ENCODE measurements around the gene MPL.

Gene MPL

DNA sequence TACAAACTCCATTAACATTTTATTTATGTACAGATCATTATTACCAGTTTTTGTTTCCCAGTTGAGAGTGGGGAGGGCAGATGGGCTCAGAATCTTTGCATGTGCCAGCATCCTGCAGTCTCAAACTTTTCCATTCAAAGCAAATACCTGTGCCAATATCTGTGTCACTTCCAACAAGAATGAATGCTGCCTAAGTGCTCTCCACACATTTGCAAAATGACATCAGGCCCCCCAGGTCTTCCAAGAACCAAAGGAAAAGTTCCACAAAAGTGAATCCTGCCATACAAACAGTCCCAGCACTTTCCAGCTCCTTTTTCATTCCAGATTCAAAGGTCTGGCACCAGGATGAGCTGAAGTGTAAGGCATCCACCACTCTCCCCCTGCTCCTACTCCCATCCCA lies 38.5 kb upstream of the MPL start:
- Histone ChIP-seq H3K27ac (ENCODE audit: low read depth, low read length) (no peak overlapping the region), H3K27me3 (ENCODE audit: control insufficient read depth, insufficient read depth, low read length) (no peaks in the 10 kb centered on the region), H3K4me3 (ENCODE audit: low read depth, low read length) (no peak overlapping the region), H3K9ac (ENCODE audit: low read length) (no peak overlapping the region), H3K4me1 (ENCODE audit: control insufficient read depth, insufficient read depth, low read length) (peaks cover 35% of the 10 kb centered on the region), H3K9me3 (ENCODE audit: control insufficient read depth, insufficient read depth, low read depth, low read length) (no peaks in the 10 kb centered on the region), H3K36me3 (ENCODE audit: control insufficient read depth, insufficient read depth, low read length) (no peaks in the 10 kb centered on the region)

DNA sequence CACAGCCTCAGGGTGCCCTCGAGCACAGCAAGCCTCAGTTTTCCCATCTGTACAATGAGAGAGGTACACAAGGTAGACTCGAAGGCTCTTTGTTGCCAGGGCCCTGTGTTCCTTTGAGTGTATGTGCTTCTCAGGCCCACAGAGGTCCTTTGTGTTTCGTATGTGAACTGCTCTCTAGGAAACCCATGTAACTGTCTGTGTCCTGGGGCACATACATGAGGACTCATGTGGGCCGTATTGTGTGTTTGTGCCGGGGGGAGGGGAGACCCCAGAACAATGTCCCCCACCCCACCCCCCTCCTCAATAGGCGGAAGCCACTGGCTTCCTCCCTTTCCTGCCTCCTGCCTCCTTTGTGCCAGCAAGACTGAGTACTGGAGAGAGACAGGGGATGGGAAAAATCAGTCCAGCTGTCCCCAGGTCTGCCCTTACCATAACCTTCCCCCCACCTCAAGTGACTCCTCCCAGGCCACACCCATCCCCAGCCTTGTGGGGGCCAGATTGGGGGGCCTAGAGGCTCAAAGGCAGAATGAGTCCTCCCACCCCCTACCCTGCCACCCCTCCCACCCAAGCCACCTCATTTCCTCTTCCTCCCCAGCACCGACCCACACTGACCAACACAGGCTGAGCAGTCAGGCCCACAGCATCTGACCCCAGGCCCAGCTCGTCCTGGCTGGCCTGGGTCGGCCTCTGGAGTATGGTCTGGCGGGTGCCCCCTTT lies 37.1 kb upstream of the MPL start, which contains the start of gene TIE1:
TIE1 (plus strand) TSS at position 605 of the 717 bp plus-strand sequence; CDS start at position 695, 90 bp downstream.
- no peak within 1 kb of the TSS for H3K27ac ChIP-seq (ENCODE audit: low read depth, low read length)
- H3K9me3 ChIP-seq (ENCODE audit: control insufficient read depth, insufficient read depth, low read depth, low read length), result no peaks in the 10 kb centered on the region
- H3K9ac ChIP-seq (ENCODE audit: low read length), result no peak within 1 kb of the TSS
- no peaks in the 10 kb centered on the region for H3K27me3 ChIP-seq (ENCODE audit: control insufficient read depth, insufficient read depth, low read length)
- no peak within 1 kb of the TSS for H3K4me3 ChIP-seq (ENCODE audit: low read depth, low read length)
- peaks cover 26% of the 10 kb centered on the region for H3K4me1 ChIP-seq (ENCODE audit: control insufficient read depth, insufficient read depth, low read length)
- H3K36me3 ChIP-seq (ENCODE audit: control insufficient read depth, insufficient read depth, low read length), result no peaks in the 10 kb centered on the region

DNA sequence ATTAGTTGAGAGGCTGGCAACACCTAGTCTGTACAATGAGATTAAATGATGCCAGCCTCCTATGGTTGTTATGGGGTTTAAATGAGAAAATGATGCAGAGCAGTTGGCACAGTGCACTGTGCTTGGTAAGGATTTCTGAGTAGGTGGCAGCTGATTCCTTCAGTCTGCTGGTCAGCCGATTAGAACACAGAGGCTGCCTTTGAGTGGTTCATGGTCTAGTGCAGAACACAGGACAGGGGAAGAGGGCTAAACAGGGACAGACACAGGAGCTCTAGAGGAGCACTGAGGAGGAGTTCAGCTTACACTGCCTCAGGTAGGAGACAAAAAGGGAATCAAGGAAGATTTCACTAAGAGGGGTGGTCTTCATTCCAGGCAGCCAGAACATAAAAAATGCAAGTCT lies 35.4 kb upstream of the MPL start:
- Histone ChIP-seq H3K36me3 (ENCODE audit: control insufficient read depth, insufficient read depth, low read length) (no peaks in the 10 kb centered on the region), H3K27ac (ENCODE audit: low read depth, low read length) (no peak overlapping the region), H3K9ac (ENCODE audit: low read length) (no peak overlapping the region), H3K4me1 (ENCODE audit: control insufficient read depth, insufficient read depth, low read length) (peaks cover 11% of the 10 kb centered on the region), H3K27me3 (ENCODE audit: control insufficient read depth, insufficient read depth, low read length) (no peaks in the 10 kb centered on the region), H3K9me3 (ENCODE audit: control insufficient read depth, insufficient read depth, low read depth, low read length) (no peaks in the 10 kb centered on the region), H3K4me3 (ENCODE audit: low read depth, low read length) (no peak overlapping the region)

DNA sequence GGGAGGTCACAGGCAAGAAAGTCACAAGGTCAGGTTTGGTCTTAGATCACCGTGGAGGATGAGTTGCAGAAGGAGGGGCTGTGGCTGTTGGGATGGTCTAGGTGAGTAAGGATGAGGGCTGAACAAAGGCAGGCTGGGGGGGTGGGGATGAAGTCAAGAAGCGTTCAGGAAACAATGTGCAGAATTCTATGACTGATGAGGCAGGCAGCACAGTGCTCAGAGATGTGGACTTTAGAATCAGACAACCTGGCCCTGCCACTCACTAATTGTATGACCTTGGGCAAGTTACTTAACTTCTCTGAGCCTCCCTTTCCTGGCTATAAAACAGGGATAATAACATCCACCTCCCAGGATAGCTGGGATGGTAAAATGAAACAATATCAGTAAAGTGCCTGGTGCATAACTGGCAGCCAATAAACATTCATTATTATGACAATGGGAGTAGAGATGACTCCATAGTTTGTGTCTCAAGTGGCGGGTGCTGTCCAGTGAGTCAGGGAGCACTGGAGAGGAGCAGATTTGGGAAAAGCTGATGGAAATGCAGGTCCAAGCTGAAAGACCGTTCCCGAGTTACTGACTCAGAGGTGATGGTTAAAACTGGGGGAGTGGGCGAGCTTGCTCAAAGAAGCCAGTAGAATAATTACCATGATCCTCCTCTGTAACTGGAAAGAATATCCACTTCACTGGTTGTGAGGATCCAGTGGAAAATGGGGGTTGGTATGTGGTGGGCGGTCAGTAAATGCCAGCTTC lies 34.7 kb upstream of the MPL start:
- no peak overlapping the region for H3K4me3 ChIP-seq (ENCODE audit: low read depth, low read length)
- H3K9ac ChIP-seq (ENCODE audit: low read length), result no peak overlapping the region
- peaks cover 11% of the 10 kb centered on the region for H3K4me1 ChIP-seq (ENCODE audit: control insufficient read depth, insufficient read depth, low read length)
- H3K27ac ChIP-seq (ENCODE audit: low read depth, low read length), result no peak overlapping the region
- H3K9me3 ChIP-seq (ENCODE audit: control insufficient read depth, insufficient read depth, low read depth, low read length), result no peaks in the 10 kb centered on the region
- H3K27me3 ChIP-seq (ENCODE audit: control insufficient read depth, insufficient read depth, low read length), result no peaks in the 10 kb centered on the region
- no peaks in the 10 kb centered on the region for H3K36me3 ChIP-seq (ENCODE audit: control insufficient read depth, insufficient read depth, low read length)

DNA sequence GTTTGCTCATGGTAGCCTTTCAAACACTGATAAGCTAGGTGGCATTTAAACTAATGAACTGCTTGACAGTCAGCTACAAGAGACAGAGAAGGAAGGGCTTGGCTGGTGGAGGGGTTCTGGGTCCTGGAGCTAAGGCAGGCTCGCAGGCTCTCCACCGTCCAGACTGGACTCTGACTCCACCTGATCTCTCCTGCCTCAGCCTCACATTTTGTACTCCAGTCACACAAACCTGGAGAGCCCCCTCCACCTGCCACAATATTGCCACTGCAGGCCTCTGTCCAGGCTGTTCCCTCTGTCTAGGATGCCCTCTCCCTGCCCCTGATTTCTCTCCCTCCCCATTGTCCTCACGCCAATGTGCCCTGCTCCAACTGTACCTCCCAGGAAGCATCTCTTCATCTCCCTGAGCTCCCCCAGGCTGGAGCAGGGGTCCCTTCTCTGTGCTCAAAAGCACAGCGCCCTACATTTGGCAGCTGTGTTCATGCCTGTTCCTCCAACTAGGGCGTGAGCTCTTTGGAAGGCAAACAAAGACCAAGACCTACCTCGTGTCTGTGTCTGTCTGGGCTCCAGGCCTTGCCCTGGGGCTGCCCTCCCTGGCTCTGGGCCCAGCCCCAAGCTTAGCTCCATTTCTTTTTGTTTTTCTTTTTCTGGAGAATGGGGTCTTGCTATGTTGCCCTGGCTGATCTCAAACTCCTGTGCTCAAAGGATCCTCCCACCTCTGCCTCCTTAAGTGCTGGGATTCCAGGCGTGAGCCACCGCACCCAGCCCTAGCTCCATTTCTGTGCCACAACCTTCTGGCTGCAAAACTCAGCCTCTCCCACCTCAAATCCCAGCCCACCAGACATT lies 33.9 kb upstream of the MPL start:
- Histone ChIP-seq H3K4me3 (ENCODE audit: low read depth, low read length) (no peak overlapping the region), H3K27me3 (ENCODE audit: control insufficient read depth, insufficient read depth, low read length) (no peaks in the 10 kb centered on the region), H3K4me1 (ENCODE audit: control insufficient read depth, insufficient read depth, low read length) (peaks cover 11% of the 10 kb centered on the region), H3K36me3 (ENCODE audit: control insufficient read depth, insufficient read depth, low read length) (no peaks in the 10 kb centered on the region), H3K9me3 (ENCODE audit: control insufficient read depth, insufficient read depth, low read depth, low read length) (no peaks in the 10 kb centered on the region), H3K27ac (ENCODE audit: low read depth, low read length) (no peak overlapping the region), H3K9ac (ENCODE audit: low read length) (no peak overlapping the region)

DNA sequence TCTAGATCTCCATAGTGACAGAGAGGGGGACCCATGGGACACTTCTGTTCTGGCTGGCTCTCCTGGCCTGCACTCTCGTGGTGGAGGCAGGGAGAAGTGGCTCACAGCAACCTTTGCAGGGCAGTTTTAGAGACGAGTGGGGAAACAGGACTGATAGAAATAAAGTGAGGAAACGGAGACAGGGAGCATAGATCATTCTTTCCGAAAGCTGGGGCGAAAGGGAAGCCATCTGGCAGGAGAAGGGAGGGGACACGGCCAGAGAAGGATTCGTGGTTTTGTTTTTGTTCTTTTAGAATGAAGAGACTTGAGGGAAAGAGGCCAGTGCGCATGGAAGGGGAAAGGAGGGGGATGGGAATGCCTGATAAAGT lies 33.3 kb upstream of the MPL start:
- Histone ChIP-seq H3K4me3 (ENCODE audit: low read depth, low read length) (no peak overlapping the region), H3K36me3 (ENCODE audit: control insufficient read depth, insufficient read depth, low read length) (no peaks in the 10 kb centered on the region), H3K4me1 (ENCODE audit: control insufficient read depth, insufficient read depth, low read length) (peaks cover 6% of the 10 kb centered on the region), H3K27me3 (ENCODE audit: control insufficient read depth, insufficient read depth, low read length) (no peaks in the 10 kb centered on the region), H3K9ac (ENCODE audit: low read length) (no peak overlapping the region), H3K27ac (ENCODE audit: low read depth, low read length) (no peak overlapping the region), H3K9me3 (ENCODE audit: control insufficient read depth, insufficient read depth, low read depth, low read length) (no peaks in the 10 kb centered on the region)

DNA sequence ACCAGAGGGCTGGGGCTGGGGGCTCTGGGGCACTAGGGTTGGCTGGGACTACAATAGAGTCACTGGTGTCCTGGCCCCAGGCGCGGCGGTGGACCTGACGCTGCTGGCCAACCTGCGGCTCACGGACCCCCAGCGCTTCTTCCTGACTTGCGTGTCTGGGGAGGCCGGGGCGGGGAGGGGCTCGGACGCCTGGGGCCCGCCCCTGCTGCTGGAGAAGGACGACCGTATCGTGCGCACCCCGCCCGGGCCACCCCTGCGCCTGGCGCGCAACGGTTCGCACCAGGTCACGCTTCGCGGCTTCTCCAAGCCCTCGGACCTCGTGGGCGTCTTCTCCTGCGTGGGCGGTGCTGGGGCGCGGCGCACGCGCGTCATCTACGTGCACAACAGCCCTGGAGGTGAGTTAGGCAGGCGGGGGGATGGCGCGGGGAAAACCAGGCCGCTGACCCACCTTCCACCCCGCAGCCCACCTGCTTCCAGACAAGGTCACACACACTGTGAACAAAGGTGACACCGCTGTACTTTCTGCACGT lies 32.8 kb upstream of the MPL start:
- Histone ChIP-seq H3K27me3 (ENCODE audit: control insufficient read depth, insufficient read depth, low read length) (no peaks in the 10 kb centered on the region), H3K4me3 (ENCODE audit: low read depth, low read length) (no peak overlapping the region), H3K36me3 (ENCODE audit: control insufficient read depth, insufficient read depth, low read length) (no peaks in the 10 kb centered on the region), H3K27ac (ENCODE audit: low read depth, low read length) (no peak overlapping the region), H3K9me3 (ENCODE audit: control insufficient read depth, insufficient read depth, low read depth, low read length) (no peaks in the 10 kb centered on the region), H3K9ac (ENCODE audit: low read length) (no peak overlapping the region), H3K4me1 (ENCODE audit: control insufficient read depth, insufficient read depth, low read length) (peaks cover under 1% of the 10 kb centered on the region; the same call in 1 of the 2 replicates)

DNA sequence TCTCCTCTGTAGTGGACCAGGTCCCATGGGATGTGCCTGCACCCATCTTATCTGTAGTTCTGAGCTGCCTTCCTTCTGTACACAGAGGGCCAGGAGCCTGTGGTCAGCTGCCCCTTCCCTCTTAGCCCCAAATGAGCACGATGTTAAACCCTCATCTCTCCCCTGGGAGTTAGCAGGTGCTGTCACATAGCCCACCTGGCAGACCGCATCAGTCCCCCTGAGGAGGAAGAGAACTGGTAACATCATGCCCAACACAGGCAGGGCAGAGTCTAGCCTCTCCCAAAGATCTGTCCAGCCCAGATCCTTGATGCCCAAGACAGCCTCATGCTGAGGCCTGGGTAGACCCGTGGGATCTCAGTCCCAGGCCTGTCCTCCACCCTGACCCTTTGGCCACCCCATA lies 32.2 kb upstream of the MPL start:
- Histone ChIP-seq H3K4me1 (ENCODE audit: control insufficient read depth, insufficient read depth, low read length) (no peaks in the 10 kb centered on the region; the same call in 1 of the 2 replicates), H3K27ac (ENCODE audit: low read depth, low read length) (no peak overlapping the region), H3K4me3 (ENCODE audit: low read depth, low read length) (no peak overlapping the region), H3K27me3 (ENCODE audit: control insufficient read depth, insufficient read depth, low read length) (no peaks in the 10 kb centered on the region), H3K9ac (ENCODE audit: low read length) (no peak overlapping the region), H3K36me3 (ENCODE audit: control insufficient read depth, insufficient read depth, low read length) (no peaks in the 10 kb centered on the region), H3K9me3 (ENCODE audit: control insufficient read depth, insufficient read depth, low read depth, low read length) (no peaks in the 10 kb centered on the region)

DNA sequence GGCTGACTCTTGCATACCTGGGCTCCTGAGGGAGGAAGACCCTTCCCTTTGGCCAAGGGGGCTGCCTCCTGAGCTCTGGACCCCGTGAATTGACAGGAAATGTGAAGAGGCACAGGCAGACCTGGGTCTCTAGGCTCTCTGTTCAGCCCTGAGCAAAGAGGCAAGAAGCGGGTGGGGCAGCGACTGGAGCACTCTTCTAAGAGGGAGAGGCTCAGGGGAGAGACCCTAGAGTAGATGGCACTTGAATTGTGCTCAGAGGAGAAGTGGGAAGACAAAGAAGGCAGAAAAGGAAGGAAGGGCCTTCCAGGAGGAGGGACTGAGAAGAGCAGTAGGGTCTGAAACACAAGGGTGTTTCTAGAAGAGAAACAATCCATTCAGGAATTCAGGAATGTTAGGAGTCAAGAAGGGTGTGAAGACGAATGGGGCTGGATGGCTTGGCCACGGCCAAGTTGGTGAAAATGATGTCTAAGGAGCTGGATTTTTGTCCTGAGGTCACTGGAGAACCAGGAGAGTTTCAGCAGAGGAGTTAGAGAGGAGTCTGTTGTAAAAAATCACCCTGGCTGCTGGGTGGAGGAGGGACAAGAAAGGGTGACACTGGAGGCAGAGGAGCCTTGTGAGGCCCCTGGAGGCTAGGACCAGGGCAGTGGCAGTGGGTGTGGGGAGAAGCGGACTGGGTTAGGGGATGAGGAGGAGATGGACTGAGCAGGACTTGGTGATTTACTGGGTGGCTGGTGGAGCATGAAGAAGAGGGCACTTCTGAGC lies 31.5 kb upstream of the MPL start:
- H3K27me3 ChIP-seq (ENCODE audit: control insufficient read depth, insufficient read depth, low read length), result no peaks in the 10 kb centered on the region
- H3K9me3 ChIP-seq (ENCODE audit: control insufficient read depth, insufficient read depth, low read depth, low read length), result no peaks in the 10 kb centered on the region
- H3K9ac ChIP-seq (ENCODE audit: low read length), result no peak overlapping the region
- H3K27ac ChIP-seq (ENCODE audit: low read depth, low read length), result no peak overlapping the region
- H3K36me3 ChIP-seq (ENCODE audit: control insufficient read depth, insufficient read depth, low read length), result no peaks in the 10 kb centered on the region
- no peak overlapping the region for H3K4me3 ChIP-seq (ENCODE audit: low read depth, low read length)
- H3K4me1 ChIP-seq (ENCODE audit: control insufficient read depth, insufficient read depth, low read length), result no peaks in the 10 kb centered on the region; the same call in 1 of the 2 replicates

DNA sequence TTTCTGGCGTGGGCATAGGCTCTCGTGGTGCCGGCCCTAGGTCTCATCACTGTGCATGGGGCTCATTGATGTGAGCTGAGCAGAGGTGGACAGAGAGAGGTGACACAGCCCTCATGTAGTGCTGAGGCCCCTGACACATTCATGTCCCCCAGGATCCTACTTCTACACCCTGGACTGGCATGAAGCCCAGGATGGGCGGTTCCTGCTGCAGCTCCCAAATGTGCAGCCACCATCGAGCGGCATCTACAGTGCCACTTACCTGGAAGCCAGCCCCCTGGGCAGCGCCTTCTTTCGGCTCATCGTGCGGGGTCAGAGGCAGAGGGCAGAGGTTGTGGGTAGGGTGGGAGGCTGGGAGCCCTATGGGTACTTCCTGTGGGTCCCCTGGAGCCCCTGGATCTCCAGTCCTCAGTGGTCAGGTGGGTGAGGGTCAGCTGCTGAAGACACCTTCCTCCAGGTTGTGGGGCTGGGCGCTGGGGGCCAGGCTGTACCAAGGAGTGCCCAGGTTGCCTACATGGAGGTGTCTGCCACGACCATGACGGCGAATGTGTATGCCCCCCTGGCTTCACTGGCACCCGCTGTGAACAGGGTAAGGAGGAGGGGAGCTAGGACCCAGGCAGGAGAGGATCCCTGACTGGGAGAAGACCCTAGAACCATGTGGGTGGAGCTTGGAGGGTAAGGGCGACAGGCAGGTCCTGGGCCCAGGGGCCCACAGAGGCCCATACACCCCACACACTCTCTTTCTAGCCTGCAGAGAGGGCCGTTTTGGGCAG lies 30.7 kb upstream of the MPL start:
- H3K27me3 ChIP-seq (ENCODE audit: control insufficient read depth, insufficient read depth, low read length), result no peaks in the 10 kb centered on the region
- H3K4me3 ChIP-seq (ENCODE audit: low read depth, low read length), result no peak overlapping the region
- no peak overlapping the region for H3K27ac ChIP-seq (ENCODE audit: low read depth, low read length)
- no peaks in the 10 kb centered on the region for H3K36me3 ChIP-seq (ENCODE audit: control insufficient read depth, insufficient read depth, low read length)
- H3K9ac ChIP-seq (ENCODE audit: low read length), result no peak overlapping the region
- H3K4me1 ChIP-seq (ENCODE audit: control insufficient read depth, insufficient read depth, low read length), result no peaks in the 10 kb centered on the region; the same call in 1 of the 2 replicates
- no peaks in the 10 kb centered on the region for H3K9me3 ChIP-seq (ENCODE audit: control insufficient read depth, insufficient read depth, low read depth, low read length)

All from HUES6 (cell line).